HepG2 (cell line): ENCODE measurements around the gene HIPK4. TPM values are rescaled to one million over a fixed set of nuclear protein-coding genes. Genes with fewer than 3 reads are reported as not detected.
"Not testable (repeated sequence)": the region's sequence is repeated elsewhere in the genome, so short reads cannot be mapped to it uniquely, and the experiment has no call there.

Experiments
- ATAC-seq: fragments of 200-7000 bp; cut with Tn5 transposase; 3 replicates; pipeline ENCODE4 v1.9.1; 2020; ENCODE audit warnings: mild to moderate bottlenecking, moderate library complexity
- BruUV-seq: library from RNA; stranded (reverse); fragments of 400-500 nt; replicated peaks from 2 replicates; lab custom pipeline; 2021; lab: Mats Ljungman, UMichigan
- CTCF ChIA-PET: fragments of 300-600 bp; formaldehyde crosslinking; extraction: SDS; loops from one replicate; lab custom pipeline; 2021; ENCODE audit warnings: low total read pairs, inconsistent platforms, low intra/inter-chr PET ratio; lab: Yijun Ruan, JAX
- POLR2A ChIA-PET: fragments of 350-600 bp; sonication (Branson Sonifier 250); formaldehyde crosslinking; loops from one replicate; lab custom pipeline; 2020; ENCODE audit warnings: antibody characterized with exemption, inconsistent platforms; lab: Yijun Ruan, JAX
- DNase-seq: peaks from one replicate; pipeline ENCODE4 v3.0.0-alpha.2; 2015; ENCODE audit warnings: low spot score
- FAIRE-seq: peaks from 3 replicates; lab custom pipeline; 2011; peaks lifted over from hg19 to GRCh38; lab: Jason Lieb, UNC
- H2AFZ ChIP-seq: one replicate; pipeline ENCODE4 v1.6.1; 2011; ENCODE audit warnings: low read length, inconsistent platforms
- H3K27ac ChIP-seq: fragments of 300-600 bp; 3 replicates; pipeline ENCODE4 v1.8.0; 2011; ENCODE audit warnings: mixed run types, mild to moderate bottlenecking, mixed read lengths, low read length, inconsistent platforms; ENCODE audit not compliant: insufficient read depth; ENCODE audit errors: extremely low read length
- H3K27me3 ChIP-seq, 2 experiments: fragments of 200-600 bp in 1 of 2; 2 replicates in 1 of 2; 3 replicates in 1 of 2; pipeline versions ENCODE4 v1.6.0 to v1.8.0; 2011; ENCODE audit warnings: low read length in 2 of 2, mild to moderate bottlenecking in 2 of 2, moderate library complexity in 2 of 2, inconsistent platforms in 1 of 2; ENCODE audit not compliant: insufficient read depth in 2 of 2, control insufficient read depth in 1 of 2
- H3K36me3 ChIP-seq, 2 experiments: fragments of 200-600 bp in 1 of 2; replicated peaks in 1 of 2; 2 replicates in 1 of 2; 3 replicates in 1 of 2; pipeline versions ENCODE4 v1.5.1 to v1.8.0; 2011; ENCODE audit warnings: low read length in 2 of 2, inconsistent platforms in 1 of 2; ENCODE audit not compliant: insufficient read depth in 2 of 2, control insufficient read depth in 1 of 2
- H3K4me1 ChIP-seq: 2 replicates; pipeline ENCODE4 v1.5.1; 2012; ENCODE audit warnings: low read length, inconsistent platforms; ENCODE audit not compliant: insufficient read depth
- H3K4me2 ChIP-seq: 2 replicates; pipeline ENCODE4 v1.6.0; 2011; ENCODE audit warnings: low read depth, low read length, inconsistent platforms
- H3K4me3 ChIP-seq, 3 experiments: fragments of 200-600 bp in 1 of 3; sonication (generic), shearing (Covaris generic) in 1 of 3; replicated peaks in 1 of 3; 2 replicates each; pipeline ENCODE4 v1.5.1; 2011 to 2016; ENCODE audit warnings: low read length in 3 of 3, inconsistent platforms in 2 of 3, low read depth in 2 of 3, mild to moderate bottlenecking in 2 of 3, control low read depth in 1 of 3, mixed read lengths in 1 of 3; ENCODE audit not compliant: insufficient read depth in 1 of 3
- H3K79me2 ChIP-seq: one replicate; pipeline ENCODE4 v1.6.1; 2011; ENCODE audit warnings: low read length, inconsistent platforms; ENCODE audit not compliant: insufficient read depth
- H3K9ac ChIP-seq: 2 replicates; pipeline ENCODE4 v1.6.0; 2011; ENCODE audit warnings: mild to moderate bottlenecking, low read depth, low read length, inconsistent platforms; ENCODE audit not compliant: insufficient read depth
- H3K9me3 ChIP-seq: 2 replicates; pipeline ENCODE4 v1.5.1; 2012; ENCODE audit warnings: mild to moderate bottlenecking, low read length
- H4K20me1 ChIP-seq: 2 replicates; pipeline ENCODE4 v1.6.0; 2011; ENCODE audit warnings: inconsistent platforms, mild to moderate bottlenecking, low read length, moderate library complexity; ENCODE audit not compliant: insufficient read depth
- ZMYM2 ChIP-seq: sonication (generic); formaldehyde crosslinking; IDR thresholded peaks from 2 replicates; pipeline ENCODE4 v1.8.0; 2022; ENCODE audit warnings: mild to moderate bottlenecking, missing genetic modification reagents
- ZNF564 ChIP-seq: sonication (generic); formaldehyde crosslinking; IDR thresholded peaks from 2 replicates; pipeline ENCODE4 v1.8.1; 2023; ENCODE audit warnings: mild to moderate bottlenecking, missing genetic modification reagents
- ZNF816 ChIP-seq: sonication (generic); formaldehyde crosslinking; IDR thresholded peaks from 2 replicates; pipeline ENCODE4 v1.8.0; 2022; ENCODE audit warnings: missing genetic modification reagents, mild to moderate bottlenecking, borderline replicate concordance
- WGBS: methylation state at CpG from one replicate; pipeline ENCODE4 v1.1.6; 2017; ENCODE audit warnings: low lambda C conversion rate; 5-methylcytosine and 5-hydroxymethylcytosine counted together
- in situ Hi-C: cut with HindIII; loops from 2 replicates; pipeline ENCODE4 v1.10.0; 2017; ENCODE audit warnings: low pct_unique_long_range_greater_than_20kb; ENCODE audit not compliant: extremely low pct_ligation_motif_present
- intact Hi-C: fragments of 100-400 bp; cut with micrococcal nuclease; formaldehyde crosslinking; loops from one replicate; pipeline ENCODE4 v1.10.0; 2022; ENCODE audit not compliant: unreplicated experiment
- polyA plus RNA-seq, 8 experiments: library from polyadenylated mRNA; depleted of rRNA in 3 of 8; stranded (reverse) in 7 of 8; unstranded in 1 of 8; fragments of >200 nt; fragmentation: Illumina TruSeq in 4 of 8; extraction: Trizol in 4 of 8; gene quantifications; 2 replicates each; pipeline versions ENCODE4 v1.2.1 to v1.2.3, GENCODE V29; 2011 to 2016; ENCODE audit warnings: low read depth in 4 of 8, missing spikeins in 1 of 8, mixed read lengths in 1 of 8; ENCODE audit not compliant: insufficient read depth in 1 of 8
- total RNA-seq, 5 experiments: library from RNA; depleted of rRNA; stranded (reverse); fragments of >200 nt; fragmentation: Illumina TruSeq; extraction: Trizol; gene quantifications; 2 replicates each; pipeline ENCODE4 v1.2.3, GENCODE V29; 2016; ENCODE audit warnings: low read depth in 1 of 5
- TF ChIP-seq, protein P1 (sequence below), 2 experiments: fragments of 450-650 bp in 1 of 2; sonication (generic) in 1 of 2; formaldehyde crosslinking; IDR thresholded peaks; 2 replicates each; pipeline versions ENCODE4 v1.5.0 to v1.8.0; 2020 to 2022; ENCODE audit warnings: mild to moderate bottlenecking in 1 of 2, missing genetic modification reagents in 1 of 2
- TF ChIP-seq, protein P2 (sequence below): sonication (generic); formaldehyde crosslinking; IDR thresholded peaks from 2 replicates; pipeline ENCODE4 v1.4.0; 2020; ENCODE audit warnings: missing genetic modification reagents, mild to moderate bottlenecking, borderline replicate concordance

HIPK4 gene
- total and polyA plus RNA-seq, 2 of the 13 experiments (the other 11 are each of a cell fraction or from before 2014, with no cell fraction given), result 0.03 TPM; not detected in 1

GRCh38 chr19:40432760-40433159 is 42.8 kb upstream of the HIPK4 start:
- Histone ChIP-seq H3K4me1 (peaks cover 48% of the 10 kb centered on the region), H3K4me2 (peak overlapping the region; percentile 83), H3K4me3 (peak overlapping the region; percentile 51 to 72 (median 71)), H3K9ac (peak overlapping the region; percentile 82), H3K27ac (peak overlapping the region; percentile 93)
- H4K20me1 ChIP-seq, H2AFZ ChIP-seq, in situ Hi-C loops, H3K27me3 ChIP-seq, CTCF ChIA-PET, H3K9me3 ChIP-seq, ATAC-seq, BruUV-seq, H3K79me2 ChIP-seq, DNase-seq, FAIRE-seq, H3K36me3 ChIP-seq: not testable (repeated sequence)
- WGBS, result 2% methylated on average over 7 of the region's 7 CpGs
- POLR2A ChIA-PET, result interaction anchor here (0.7 to 4.7 kb wide), 10 partner anchors 7 to 201 kb away, joined by 3 to 60 read pairs (median 6); partner anchors contain the start of genes BLVRB and SERTAD1
- peak; percentile 51; the same call in 1 of the 2 replicates for TF ChIP-seq ZMYM2 (CRISPR knock-in tag)
- TF ChIP-seq ZNF816, result 0 out of 2 replicates have a peak, but pooled peaks have one; percentile 41
- TF ChIP-seq, protein P1, sequence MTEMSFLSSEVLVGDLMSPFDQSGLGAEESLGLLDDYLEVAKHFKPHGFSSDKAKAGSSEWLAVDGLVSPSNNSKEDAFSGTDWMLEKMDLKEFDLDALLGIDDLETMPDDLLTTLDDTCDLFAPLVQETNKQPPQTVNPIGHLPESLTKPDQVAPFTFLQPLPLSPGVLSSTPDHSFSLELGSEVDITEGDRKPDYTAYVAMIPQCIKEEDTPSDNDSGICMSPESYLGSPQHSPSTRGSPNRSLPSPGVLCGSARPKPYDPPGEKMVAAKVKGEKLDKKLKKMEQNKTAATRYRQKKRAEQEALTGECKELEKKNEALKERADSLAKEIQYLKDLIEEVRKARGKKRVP (CRISPR knock-in tag; IDR thresholded peaks at IDR 0.05), result peak in 1 of 2 experiments; percentile 56; a peak in 1 of 4 replicates
- TF ChIP-seq, protein P2, sequence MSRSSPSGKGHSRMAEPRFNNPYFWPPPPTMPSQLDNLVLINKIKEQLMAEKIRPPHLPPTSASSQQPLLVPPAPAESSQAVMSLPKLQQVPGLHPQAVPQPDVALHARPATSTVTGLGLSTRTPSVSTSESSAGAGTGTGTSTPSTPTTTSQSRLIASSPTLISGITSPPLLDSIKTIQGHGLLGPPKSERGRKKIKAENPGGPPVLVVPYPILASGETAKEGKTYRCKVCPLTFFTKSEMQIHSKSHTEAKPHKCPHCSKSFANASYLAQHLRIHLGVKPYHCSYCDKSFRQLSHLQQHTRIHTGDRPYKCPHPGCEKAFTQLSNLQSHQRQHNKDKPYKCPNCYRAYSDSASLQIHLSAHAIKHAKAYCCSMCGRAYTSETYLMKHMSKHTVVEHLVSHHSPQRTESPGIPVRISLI (CRISPR knock-in tag), result 0 out of 2 replicates have a peak, but pooled peaks have one; percentile 21
- TF ChIP-seq ZNF564 (CRISPR knock-in tag), result peak; percentile 43; the same call in 1 of the 2 replicates
- intact Hi-C loops, result loop anchor here (1.0 kb wide), 1 partner anchor 11 kb away; no protein-coding TSS in a partner anchor
